Measurements from ENCODE around the gene IKZF5. TPM values are rescaled to one million over a fixed set of nuclear protein-coding genes. Genes with fewer than 3 reads are reported as not detected.

Gene IKZF5
- total RNA-seq, 2 donors from 2014 or later: 8.5 to 14.5 TPM

DNA sequence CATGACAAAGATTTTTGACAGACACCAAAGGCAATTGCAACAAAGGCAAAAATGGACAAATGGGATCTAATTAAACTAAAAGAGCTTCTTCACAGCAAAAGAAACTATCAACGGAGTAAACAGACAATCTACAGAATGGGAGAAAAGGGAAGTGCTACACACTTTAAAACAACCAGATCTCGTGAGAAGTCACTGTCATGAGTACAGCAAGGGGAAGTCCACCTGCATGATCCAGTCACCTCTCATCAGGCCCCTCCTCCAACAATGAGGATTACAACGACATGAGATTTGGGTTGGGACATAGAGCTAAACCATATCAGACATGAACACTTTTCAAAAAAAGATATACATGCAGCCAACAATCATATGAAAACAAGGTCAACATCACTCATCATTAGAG is 39.9 kb downstream of the IKZF5 start:
- Histone ChIP-seq H3K27ac (no peak overlapping the region), H3K9me3 (peaks cover 14% of the 10 kb centered on the region), H3K4me1 (ENCODE audit: control insufficient read depth in 1 of 2, low read depth in 2 of 2) (no peaks in the 10 kb centered on the region), H3K4me3 (no peak overlapping the region), H3K36me3 (no peaks in the 10 kb centered on the region), H3K27me3 (replicated peaks; ENCODE audit: insufficient read depth) (no peaks in the 10 kb centered on the region)
- TF ChIP-seq CTCF (IDR thresholded peaks at IDR 0.05): no peak
- DNase-seq (ENCODE audit: low spot score): no peak
- no peak for ATAC-seq (ENCODE audit: insufficient number of reproducible peaks, low FRiP score, low read depth)

DNA sequence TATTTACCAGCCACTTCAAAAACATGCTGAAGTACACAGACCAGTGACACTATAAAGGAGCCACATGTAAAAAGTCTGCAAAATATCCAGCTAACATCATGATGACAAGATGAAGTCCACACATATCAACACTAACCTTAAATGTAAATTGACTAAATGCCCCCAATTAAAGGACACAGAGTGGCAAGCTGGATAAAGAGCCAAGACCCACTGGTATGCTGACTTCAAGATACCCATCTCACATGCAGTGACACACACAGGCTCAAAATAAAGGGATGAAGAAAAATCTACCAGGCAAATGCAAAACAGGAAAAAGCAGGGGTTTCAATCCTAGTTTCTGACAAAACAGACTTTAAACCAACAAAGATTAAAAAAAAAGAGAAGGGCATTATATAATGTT is 41.7 kb downstream of the IKZF5 start:
- Histone ChIP-seq H3K4me1 (ENCODE audit: control insufficient read depth in 1 of 2, low read depth in 2 of 2) (no peaks in the 10 kb centered on the region), H3K4me3 (no peak overlapping the region), H3K27me3 (replicated peaks; ENCODE audit: insufficient read depth) (no peaks in the 10 kb centered on the region), H3K36me3 (no peaks in the 10 kb centered on the region), H3K27ac (no peak overlapping the region), H3K9me3 (peaks cover 14% of the 10 kb centered on the region)
- DNase-seq (ENCODE audit: low spot score) (no peak), ATAC-seq (ENCODE audit: insufficient number of reproducible peaks, low FRiP score, low read depth) (no peak)
- no peak for TF ChIP-seq CTCF (IDR thresholded peaks at IDR 0.05)

DNA sequence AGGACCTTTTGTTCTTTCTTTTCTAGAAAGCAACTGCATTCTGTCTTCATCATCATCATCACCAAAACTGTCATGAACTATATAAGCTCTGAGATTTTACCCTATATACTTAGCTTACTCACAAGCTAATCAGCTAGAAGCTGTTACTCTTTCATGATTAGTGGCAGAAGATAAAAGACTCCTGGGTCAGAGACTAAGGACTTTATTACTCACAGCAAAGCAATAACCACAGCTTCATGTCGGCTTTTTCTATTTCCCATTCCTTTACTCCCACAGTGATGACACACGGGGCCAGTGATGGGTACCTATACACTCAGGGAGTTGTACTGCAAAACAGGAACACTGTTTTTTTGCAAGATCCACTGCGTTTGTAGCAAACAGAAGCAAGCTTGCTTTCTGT is 46.2 kb downstream of the IKZF5 start:
- H3K4me1 ChIP-seq (ENCODE audit: control insufficient read depth in 1 of 2, low read depth in 2 of 2): no peaks in the 10 kb centered on the region
- no peaks in the 10 kb centered on the region for H3K27me3 ChIP-seq (replicated peaks; ENCODE audit: insufficient read depth)
- no peak overlapping the region for H3K4me3 ChIP-seq
- H3K9me3 ChIP-seq: peaks cover 9% of the 10 kb centered on the region
- ATAC-seq (ENCODE audit: insufficient number of reproducible peaks, low FRiP score, low read depth) (no peak), DNase-seq (ENCODE audit: low spot score) (no peak)
- TF ChIP-seq CTCF (IDR thresholded peaks at IDR 0.05): no peak
- H3K36me3 ChIP-seq: no peaks in the 10 kb centered on the region
- H3K27ac ChIP-seq: no peak overlapping the region

GRCh38 chr10:122957474-122957873 is 51.1 kb downstream of the IKZF5 start:
- Histone ChIP-seq H3K4me1 (ENCODE audit: control insufficient read depth in 1 of 2, low read depth in 2 of 2) (peaks cover 14 to 17% of the 10 kb centered on the region in 2 donors), H3K4me3 (no peak overlapping the region), H3K36me3 (no peaks in the 10 kb centered on the region), H3K27me3 (replicated peaks; ENCODE audit: insufficient read depth) (no peaks in the 10 kb centered on the region), H3K9me3 (no peaks in the 10 kb centered on the region), H3K27ac (no peak overlapping the region)
- DNase-seq (ENCODE audit: low spot score): no peak
- ATAC-seq (ENCODE audit: insufficient number of reproducible peaks, low FRiP score, low read depth): no peak
- no peak for TF ChIP-seq CTCF (IDR thresholded peaks at IDR 0.05)

DNA sequence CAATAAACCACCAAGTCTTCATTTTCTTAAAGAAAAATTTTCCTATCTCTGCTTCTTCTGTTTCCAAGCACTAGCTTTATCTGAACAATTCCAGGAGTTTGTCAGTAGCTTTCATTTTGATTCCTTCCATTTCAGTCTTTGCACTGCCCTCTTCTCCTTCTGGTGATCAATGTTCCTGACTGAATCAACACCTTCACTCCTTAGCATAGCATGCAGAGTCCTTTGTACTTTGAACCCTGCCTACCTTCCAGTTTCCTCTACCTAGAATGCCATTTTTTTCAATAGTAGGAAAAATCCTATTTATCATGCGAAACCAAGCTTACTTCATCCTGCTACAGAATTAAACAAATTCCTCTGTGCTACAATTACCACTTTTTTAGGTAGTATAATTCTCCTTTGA is 52.7 kb downstream of the IKZF5 start:
- Histone ChIP-seq H3K27ac (no peak overlapping the region), H3K4me1 (ENCODE audit: control insufficient read depth in 1 of 2, low read depth in 2 of 2) (peaks cover 20 to 23% of the 10 kb centered on the region in 2 donors), H3K36me3 (no peaks in the 10 kb centered on the region), H3K9me3 (no peaks in the 10 kb centered on the region), H3K27me3 (replicated peaks; ENCODE audit: insufficient read depth) (no peaks in the 10 kb centered on the region), H3K4me3 (no peak overlapping the region)
- DNase-seq (ENCODE audit: low spot score): no peak
- ATAC-seq (ENCODE audit: insufficient number of reproducible peaks, low FRiP score, low read depth): no peak
- no peak for TF ChIP-seq CTCF (IDR thresholded peaks at IDR 0.05)
